ENCODE data around the gene COPZ2.
A peak's percentile ranks its signal among the peaks of the same experiment; 100 is the strongest.
"Not testable (repeated sequence)": the region's sequence is repeated elsewhere in the genome, so short reads cannot be mapped to it uniquely, and the experiment has no call there.

COPZ2 gene

DNA sequence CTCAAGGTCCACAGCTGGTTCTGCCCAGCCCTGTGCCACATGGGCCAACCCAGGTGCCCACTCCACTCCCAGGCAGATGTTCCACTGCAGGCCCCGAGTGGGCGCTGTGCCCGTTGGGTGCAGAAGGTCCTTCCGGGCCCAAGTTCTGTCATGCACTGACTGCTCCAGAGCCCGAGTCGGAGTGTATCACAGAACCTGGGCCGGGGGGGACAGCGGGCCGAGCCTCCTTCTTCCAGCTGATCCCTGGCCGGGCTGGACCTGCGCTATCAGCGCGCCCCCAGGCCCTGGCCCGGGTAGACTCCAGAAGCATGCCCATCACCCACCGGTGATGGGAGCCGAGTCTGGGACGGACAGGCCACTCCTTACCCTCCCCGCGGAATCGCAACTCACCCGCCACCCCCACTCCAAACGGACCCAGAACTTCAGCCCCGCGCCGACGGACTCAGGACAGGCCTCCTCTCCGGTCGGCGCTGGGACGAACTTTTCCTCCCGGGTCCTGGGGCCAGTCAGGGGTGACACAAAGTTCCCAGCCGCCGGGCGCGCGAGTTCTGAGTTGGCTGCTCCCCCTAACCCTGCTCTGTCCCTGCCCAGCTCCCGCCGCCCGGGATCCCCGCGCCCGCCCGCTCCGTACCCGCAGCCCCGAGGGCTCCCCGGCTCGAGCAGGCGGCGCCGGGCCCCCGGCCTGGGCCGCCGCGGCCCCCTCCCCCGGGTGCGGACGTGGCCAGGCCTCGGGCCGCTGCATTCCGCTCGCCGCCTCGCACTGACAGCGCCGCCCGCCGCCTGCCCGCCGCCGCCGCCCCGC lies at the start of gene COPZ2:
TSS of gene COPZ2 (minus strand) at position 762 of the 802 bp plus-strand sequence. CDS start at position 742, 20 bp downstream.
- H3K27ac Mint-ChIP-seq: peak within 1 kb of the TSS; percentile 84
- H3K36me3 Mint-ChIP-seq (ENCODE audit: low read depth): no peaks in the 10 kb centered on the region
- no peaks in the 10 kb centered on the region for H3K9me3 Mint-ChIP-seq
- H3K27me3 Mint-ChIP-seq (ENCODE audit: low read depth): peaks cover 50% of the 10 kb centered on the region
- H3K4me1 Mint-ChIP-seq (ENCODE audit: low read depth): peaks cover 11% of the 10 kb centered on the region
- peak within 1 kb of the TSS; percentile 87 for H3K4me3 Mint-ChIP-seq

GRCh38 chr17:48084932-48085331 lies 47.3 kb upstream of the COPZ2 start:
- Mint-ChIP-seq H3K27ac (no peak overlapping the region), H3K4me1 (ENCODE audit: low read depth) (peaks cover 7% of the 10 kb centered on the region), H3K9me3 (no peaks in the 10 kb centered on the region), H3K4me3 (no peak overlapping the region), H3K36me3 (ENCODE audit: low read depth) (no peaks in the 10 kb centered on the region), H3K27me3 (ENCODE audit: low read depth) (no peaks in the 10 kb centered on the region)

DNA sequence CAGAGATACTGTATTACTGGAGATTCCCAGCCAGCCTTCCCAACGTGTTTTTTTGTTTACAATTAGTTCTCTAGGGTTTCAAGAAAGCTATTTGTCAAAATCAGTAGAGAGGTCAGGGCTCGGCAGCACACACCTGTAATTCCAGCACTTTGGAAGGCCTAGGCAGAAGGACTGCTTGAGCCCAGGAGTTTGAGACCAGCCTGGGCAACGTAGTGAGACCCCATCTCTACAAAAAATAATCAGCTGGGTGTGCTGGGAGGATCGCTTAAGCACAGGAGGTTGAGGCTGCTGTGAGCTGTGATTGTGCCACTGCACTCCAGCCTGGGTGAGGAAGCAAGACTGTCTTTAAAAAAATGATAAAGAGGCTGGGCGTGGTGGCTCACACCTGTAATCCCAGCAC lies 44.3 kb upstream of the COPZ2 start:
- Mint-ChIP-seq H3K27ac (no peak overlapping the region), H3K36me3 (ENCODE audit: low read depth) (peaks cover under 1% of the 10 kb centered on the region), H3K9me3 (no peaks in the 10 kb centered on the region), H3K27me3 (ENCODE audit: low read depth) (no peaks in the 10 kb centered on the region), H3K4me1 (ENCODE audit: low read depth) (peaks cover 7% of the 10 kb centered on the region), H3K4me3 (no peak overlapping the region)

- H3K4me1 Mint-ChIP-seq (ENCODE audit: low read depth); H3K4me3 Mint-ChIP-seq; H3K9me3 Mint-ChIP-seq; H3K27me3 Mint-ChIP-seq (ENCODE audit: low read depth); H3K27ac Mint-ChIP-seq: not testable (repeated sequence)
- peaks cover 17% of the 10 kb centered on the region for H3K36me3 Mint-ChIP-seq (ENCODE audit: low read depth)
These were observed 39.6 kb upstream of the COPZ2 start for GRCh38 chr17:48077152-48077551.

DNA sequence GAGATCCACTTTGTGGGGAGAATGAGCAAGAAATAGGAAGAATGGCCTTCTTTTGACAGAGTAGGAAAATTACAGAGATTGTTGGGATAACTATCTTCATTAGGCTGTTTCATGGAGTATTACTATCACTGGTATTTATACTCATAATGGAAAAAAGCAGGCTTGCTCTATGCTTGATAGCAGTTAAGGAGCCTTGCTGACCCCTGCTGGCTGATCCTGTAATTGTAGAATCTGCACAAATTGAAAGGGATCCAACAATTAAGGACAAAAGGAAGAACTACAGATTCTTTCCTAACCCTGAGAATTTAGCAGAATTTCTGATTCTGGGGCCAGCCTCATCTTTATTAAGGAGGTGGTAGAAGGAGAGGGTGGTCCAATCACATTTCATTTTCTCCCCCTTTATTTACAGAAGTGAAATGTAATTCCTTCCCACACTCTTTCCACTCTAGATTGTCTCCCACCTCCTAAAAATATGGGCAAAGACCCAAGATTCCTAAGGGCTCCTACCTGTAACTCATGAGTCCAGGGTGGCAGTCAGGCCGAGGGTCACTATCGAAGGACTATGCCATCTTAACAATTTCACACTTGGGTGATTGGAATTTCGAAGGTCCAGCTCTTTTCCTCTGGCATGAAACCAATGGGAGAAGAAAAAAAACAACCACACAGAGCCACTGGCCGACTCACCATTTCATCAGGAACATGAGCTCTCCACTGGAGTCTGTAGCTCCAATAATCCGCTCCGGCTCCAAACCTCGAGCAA lies 36.9 kb upstream of the COPZ2 start:
- H3K36me3 Mint-ChIP-seq (ENCODE audit: low read depth): peaks cover 28% of the 10 kb centered on the region
- H3K4me3 Mint-ChIP-seq: no peak overlapping the region
- no peak overlapping the region for H3K27ac Mint-ChIP-seq
- no peaks in the 10 kb centered on the region for H3K9me3 Mint-ChIP-seq
- H3K27me3 Mint-ChIP-seq (ENCODE audit: low read depth): no peaks in the 10 kb centered on the region
- H3K4me1 Mint-ChIP-seq (ENCODE audit: low read depth): peaks cover 4% of the 10 kb centered on the region

- not testable (repeated sequence) for H3K27ac Mint-ChIP-seq; H3K4me1 Mint-ChIP-seq (ENCODE audit: low read depth); H3K27me3 Mint-ChIP-seq (ENCODE audit: low read depth); H3K4me3 Mint-ChIP-seq; H3K9me3 Mint-ChIP-seq
- H3K36me3 Mint-ChIP-seq (ENCODE audit: low read depth): peaks cover 29% of the 10 kb centered on the region
These were observed 36.0 kb upstream of the COPZ2 start for GRCh38 chr17:48073566-48074094.

GRCh38 chr17:48072811-48073210 lies 35.2 kb upstream of the COPZ2 start:
- not testable (repeated sequence) for H3K9me3 Mint-ChIP-seq; H3K4me3 Mint-ChIP-seq; H3K4me1 Mint-ChIP-seq (ENCODE audit: low read depth); H3K27ac Mint-ChIP-seq; H3K27me3 Mint-ChIP-seq (ENCODE audit: low read depth)
- H3K36me3 Mint-ChIP-seq (ENCODE audit: low read depth): peaks cover 34% of the 10 kb centered on the region

- H3K4me1 Mint-ChIP-seq (ENCODE audit: low read depth): peaks cover 6% of the 10 kb centered on the region
- H3K36me3 Mint-ChIP-seq (ENCODE audit: low read depth): peaks cover 34% of the 10 kb centered on the region
- H3K4me3 Mint-ChIP-seq: no peak overlapping the region
- no peak overlapping the region for H3K27ac Mint-ChIP-seq
- no peaks in the 10 kb centered on the region for H3K9me3 Mint-ChIP-seq
- no peaks in the 10 kb centered on the region for H3K27me3 Mint-ChIP-seq (ENCODE audit: low read depth)
These were observed 34.1 kb upstream of the COPZ2 start for GRCh38 chr17:48071654-48072053.

DNA sequence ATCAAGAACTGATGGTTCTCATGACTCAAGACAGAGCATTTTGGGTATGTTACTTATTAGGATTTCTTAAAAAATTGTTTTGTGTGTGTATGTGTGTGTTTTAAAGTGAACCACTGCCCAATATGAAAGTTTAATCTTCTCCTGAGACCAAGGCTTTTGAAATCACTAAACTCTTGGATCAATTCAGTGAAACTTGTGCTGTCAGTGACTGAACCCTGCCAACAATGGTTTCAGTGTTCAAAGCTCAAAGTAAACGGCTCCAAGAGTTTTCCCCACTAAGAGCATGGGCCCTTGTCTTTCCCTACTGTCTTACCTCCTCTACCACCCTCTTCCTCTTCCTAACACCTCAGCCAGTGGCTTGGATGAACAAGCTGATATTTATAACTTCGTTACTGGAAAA lies 32.6 kb upstream of the COPZ2 start:
- H3K27ac Mint-ChIP-seq: no peak overlapping the region

DNA sequence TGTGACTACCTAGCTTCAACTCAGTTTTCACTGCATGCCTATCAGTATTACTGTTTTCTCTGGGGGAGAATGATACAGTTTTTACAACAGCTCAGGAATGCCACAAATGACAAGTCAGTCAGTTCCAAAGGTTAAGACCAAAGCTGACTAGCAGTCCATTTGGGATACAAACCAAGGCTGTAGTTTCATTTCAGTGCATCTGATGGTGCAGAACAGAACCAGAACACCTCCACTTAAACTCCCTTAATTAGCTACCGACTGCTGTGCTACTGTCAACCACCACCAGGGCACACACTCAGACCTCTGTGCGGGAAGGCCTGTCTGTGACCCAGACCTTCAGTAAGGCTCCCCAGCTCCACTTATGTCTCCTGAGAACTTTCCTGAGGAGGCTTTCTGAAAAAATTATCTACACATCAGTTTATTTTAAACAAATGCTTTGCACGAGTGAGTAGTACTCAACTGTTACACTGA lies 30.9 kb upstream of the COPZ2 start:
- Mint-ChIP-seq H3K4me3 (no peak overlapping the region), H3K9me3 (no peaks in the 10 kb centered on the region), H3K27ac (no peak overlapping the region), H3K36me3 (ENCODE audit: low read depth) (peaks cover 29% of the 10 kb centered on the region), H3K27me3 (ENCODE audit: low read depth) (no peaks in the 10 kb centered on the region), H3K4me1 (ENCODE audit: low read depth) (peaks cover 11% of the 10 kb centered on the region)

More for the DNA sequence above, 32.6 kb upstream of the COPZ2 start:
- H3K27me3 Mint-ChIP-seq (ENCODE audit: low read depth): no peaks in the 10 kb centered on the region
- no peak overlapping the region for H3K4me3 Mint-ChIP-seq
- H3K36me3 Mint-ChIP-seq (ENCODE audit: low read depth): peaks cover 30% of the 10 kb centered on the region
- H3K4me1 Mint-ChIP-seq (ENCODE audit: low read depth): peaks cover 8% of the 10 kb centered on the region
- no peaks in the 10 kb centered on the region for H3K9me3 Mint-ChIP-seq

DNA sequence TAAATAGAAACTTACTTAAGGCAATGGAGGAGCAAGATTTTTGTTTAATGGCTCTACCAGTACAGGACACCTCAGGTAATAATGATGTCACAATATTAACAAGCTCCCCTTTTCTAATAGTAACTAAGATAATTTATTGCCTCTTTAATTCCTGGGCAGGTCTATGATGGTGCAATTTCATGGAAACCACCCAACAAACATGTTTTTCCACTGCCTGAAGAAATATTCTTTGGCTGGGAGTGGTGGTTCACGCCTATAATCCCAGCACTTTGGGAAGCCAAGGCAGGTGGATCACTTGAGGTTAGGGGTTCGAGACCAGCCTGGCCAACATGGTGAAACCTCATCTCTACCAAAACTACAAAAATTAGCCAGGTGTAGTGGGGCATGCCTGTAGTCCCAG lies 30.2 kb upstream of the COPZ2 start:
- not testable (repeated sequence) for H3K27ac Mint-ChIP-seq; H3K9me3 Mint-ChIP-seq; H3K4me1 Mint-ChIP-seq (ENCODE audit: low read depth); H3K27me3 Mint-ChIP-seq (ENCODE audit: low read depth); H3K4me3 Mint-ChIP-seq
- peaks cover 28% of the 10 kb centered on the region for H3K36me3 Mint-ChIP-seq (ENCODE audit: low read depth)

DNA sequence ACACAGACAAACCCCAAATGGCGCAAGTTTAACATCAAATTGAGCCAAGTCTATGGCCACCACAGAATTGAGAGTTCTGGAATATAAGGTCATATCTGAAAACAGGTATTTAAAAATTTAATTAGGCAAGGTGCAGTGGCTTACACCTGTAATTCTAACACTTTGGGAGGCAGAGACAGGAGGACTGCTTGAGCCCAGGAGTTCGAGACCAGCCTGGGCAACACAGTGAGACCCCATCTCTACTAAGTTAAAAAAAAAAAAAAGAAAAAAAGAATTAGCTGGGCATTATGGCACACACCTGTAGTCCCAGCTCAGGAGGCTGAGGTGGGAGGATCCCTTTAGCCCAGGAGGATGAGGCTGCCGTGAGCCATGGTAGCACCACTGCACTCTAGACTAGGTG lies 29.6 kb upstream of the COPZ2 start:
- H3K4me3 Mint-ChIP-seq: no peak overlapping the region
- H3K27ac Mint-ChIP-seq: no peak overlapping the region
- peaks cover 31% of the 10 kb centered on the region for H3K36me3 Mint-ChIP-seq (ENCODE audit: low read depth)
- H3K27me3 Mint-ChIP-seq (ENCODE audit: low read depth): no peaks in the 10 kb centered on the region
- H3K9me3 Mint-ChIP-seq: no peaks in the 10 kb centered on the region
- H3K4me1 Mint-ChIP-seq (ENCODE audit: low read depth): peaks cover 10% of the 10 kb centered on the region

DNA sequence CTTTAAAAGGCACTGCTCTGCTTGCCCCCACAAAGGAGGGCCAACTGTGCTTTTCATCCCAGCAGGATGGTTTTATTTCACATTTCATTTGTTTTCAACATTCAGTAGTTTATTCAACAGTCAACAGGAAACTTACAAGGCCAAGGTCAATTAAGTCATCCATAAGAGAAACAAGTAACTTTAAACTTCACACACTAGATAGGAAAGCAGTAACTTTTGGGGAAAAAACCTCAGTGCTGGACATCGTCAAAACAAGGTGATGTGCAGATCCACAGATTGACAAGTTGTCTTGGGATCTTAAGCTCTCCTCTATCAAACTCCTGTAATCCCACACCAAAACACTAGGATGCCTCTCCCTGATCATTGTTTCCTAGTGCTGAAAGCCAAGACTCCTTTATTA lies 29.1 kb upstream of the COPZ2 start:
- Mint-ChIP-seq H3K36me3 (ENCODE audit: low read depth) (peaks cover 31% of the 10 kb centered on the region), H3K4me3 (no peak overlapping the region), H3K27me3 (ENCODE audit: low read depth) (no peaks in the 10 kb centered on the region), H3K27ac (peak overlapping the region; percentile 59), H3K4me1 (ENCODE audit: low read depth) (peaks cover 10% of the 10 kb centered on the region), H3K9me3 (no peaks in the 10 kb centered on the region)

DNA sequence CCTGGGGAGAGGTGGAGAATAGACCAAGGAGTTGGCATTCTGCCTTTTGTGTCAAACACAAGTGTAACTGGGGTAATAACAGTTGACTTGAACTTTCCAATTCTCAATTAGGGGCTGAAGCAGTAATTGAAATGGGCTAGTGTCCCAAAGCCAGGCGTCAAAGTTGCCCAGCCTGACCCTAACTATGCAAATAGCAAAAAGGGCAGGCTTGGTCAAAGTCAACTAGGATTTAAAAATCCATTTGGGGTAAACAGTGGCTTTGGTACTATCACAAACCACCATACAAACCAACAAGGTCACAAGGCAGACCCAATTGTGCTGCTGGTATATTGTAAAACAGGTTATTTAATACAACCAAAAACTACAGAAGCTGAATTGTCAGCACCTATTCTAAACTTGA lies 28.6 kb upstream of the COPZ2 start:
- no peaks in the 10 kb centered on the region for H3K27me3 Mint-ChIP-seq (ENCODE audit: low read depth)
- no peaks in the 10 kb centered on the region for H3K9me3 Mint-ChIP-seq
- H3K4me3 Mint-ChIP-seq: no peak overlapping the region
- peaks cover 32% of the 10 kb centered on the region for H3K36me3 Mint-ChIP-seq (ENCODE audit: low read depth)
- no peak overlapping the region for H3K27ac Mint-ChIP-seq
- peaks cover 10% of the 10 kb centered on the region for H3K4me1 Mint-ChIP-seq (ENCODE audit: low read depth)

DNA sequence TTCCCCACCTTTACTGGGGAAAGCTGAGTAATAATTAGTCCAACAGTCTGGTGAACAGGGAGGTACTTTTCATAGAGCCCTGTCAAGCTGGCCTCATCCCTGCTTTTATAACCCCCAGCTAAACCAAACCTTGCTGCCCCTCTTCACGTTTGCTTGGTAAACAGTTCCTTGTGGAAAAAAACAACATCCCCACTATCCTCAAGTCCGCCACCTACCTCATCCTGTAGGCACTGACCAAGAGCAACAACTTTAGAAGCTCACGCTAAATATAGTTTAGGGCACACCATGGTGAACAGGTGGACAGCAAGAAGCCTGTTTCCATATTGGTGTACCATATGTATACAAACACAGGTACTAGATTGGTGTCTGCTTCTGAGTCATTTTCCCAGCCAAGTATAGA lies 27.0 kb upstream of the COPZ2 start:
- peaks cover 12% of the 10 kb centered on the region for H3K4me1 Mint-ChIP-seq (ENCODE audit: low read depth)
- peaks cover 25% of the 10 kb centered on the region for H3K36me3 Mint-ChIP-seq (ENCODE audit: low read depth)
- no peak overlapping the region for H3K4me3 Mint-ChIP-seq
- H3K27ac Mint-ChIP-seq: no peak overlapping the region
- H3K9me3 Mint-ChIP-seq: no peaks in the 10 kb centered on the region
- H3K27me3 Mint-ChIP-seq (ENCODE audit: low read depth): no peaks in the 10 kb centered on the region

All from T-helper 1 cell treated with Interleukin-12 subunit alpha and Interleukin-12 subunit beta and Interleukin-4 antibody, amounts not matched to agents 30 μg/mL and 1 μg/mL, for 36 hours (primary cell).